Neural cell (in vitro differentiated cells): Measurements from ENCODE around the gene RIPPLY2. TPM values are rescaled to one million over a fixed set of nuclear protein-coding genes. Genes with fewer than 3 reads are reported as not detected.

Experiments
- H2AFZ ChIP-seq: fragments of 200-600, 300-800 bp; sonication (generic), shearing (Covaris generic); 2 replicates; pipeline ENCODE4 v1.6.0; 2014; ENCODE audit warnings: low read depth, mild to moderate bottlenecking, antibody characterized with exemption, low read length, moderate library complexity
- H3F3A ChIP-seq: fragments of 200-600 bp; shearing (Covaris generic); 2 replicates; pipeline ENCODE4 v1.6.1; 2016; ENCODE audit warnings: mild to moderate bottlenecking, moderate library complexity, mixed read lengths, antibody characterized with exemption, low read length; ENCODE audit not compliant: insufficient read depth, poor library complexity, severe bottlenecking
- H3K27ac ChIP-seq: fragments of 200-600, 300-800 bp; sonication (generic), shearing (Covaris generic); 2 replicates; pipeline ENCODE4 v1.5.1; 2014; ENCODE audit warnings: mild to moderate bottlenecking, low read length, moderate library complexity
- H3K27me3 ChIP-seq: fragments of 300-800, 200-600 bp; sonication (generic), shearing (Covaris generic); 2 replicates; pipeline ENCODE4 v1.6.0; 2014; ENCODE audit warnings: mild to moderate bottlenecking, low read depth, low read length, moderate library complexity; ENCODE audit not compliant: insufficient read depth
- H3K36me3 ChIP-seq: fragments of 300-800, 200-600 bp; sonication (generic), shearing (Covaris generic); 2 replicates; pipeline ENCODE4 v1.5.1; 2014; ENCODE audit warnings: mild to moderate bottlenecking, antibody characterized with exemption, low read length, moderate library complexity; ENCODE audit not compliant: insufficient read depth
- H3K4me2 ChIP-seq: fragments of 300-800, 200-600 bp; sonication (generic), shearing (Covaris generic); 2 replicates; pipeline ENCODE4 v1.6.0; 2014; ENCODE audit warnings: mild to moderate bottlenecking, low read length
- H3K4me3 ChIP-seq: fragments of 300-800, 200-600 bp; sonication (generic), shearing (Covaris generic); 2 replicates; pipeline ENCODE4 v1.5.1; 2014; ENCODE audit warnings: mild to moderate bottlenecking, low read length, moderate library complexity
- H3K79me2 ChIP-seq: fragments of 200-600 bp; shearing (Covaris generic); replicated peaks from 2 replicates; pipeline ENCODE4 v1.6.0; 2014; ENCODE audit warnings: mild to moderate bottlenecking, low read length, moderate library complexity; ENCODE audit not compliant: insufficient read depth
- H3K9ac ChIP-seq: fragments of 300-800, 200-600 bp; sonication (generic), shearing (Covaris generic); 2 replicates; pipeline ENCODE4 v1.6.1; 2016; ENCODE audit warnings: mild to moderate bottlenecking, low read length, mixed read lengths
- H3K9me2 ChIP-seq: fragments of 200-600 bp; shearing (Covaris generic); 2 replicates; pipeline ENCODE4 v1.6.1; 2016; ENCODE audit warnings: mild to moderate bottlenecking, low read length, mixed read lengths; ENCODE audit not compliant: insufficient read depth
- H3K9me3 ChIP-seq: fragments of 200-600, 300-800 bp; sonication (generic), shearing (Covaris generic); 2 replicates; pipeline ENCODE4 v1.6.1; 2016; ENCODE audit warnings: mild to moderate bottlenecking, mixed run types, low read length, moderate library complexity, mixed read lengths
- H4K20me1 ChIP-seq: fragments of 200-600 bp; shearing (Covaris generic); 2 replicates; pipeline ENCODE4 v1.6.1; 2016; ENCODE audit warnings: mild to moderate bottlenecking, mixed run types; ENCODE audit not compliant: insufficient read depth
- EP300 ChIP-seq: fragments of 450-650 bp; conservative IDR thresholded peaks from 2 replicates; pipeline ENCODE4 v1.6.1; 2014; ENCODE audit warnings: antibody characterized with exemption, mild to moderate bottlenecking, moderate library complexity; ENCODE audit not compliant: poor library complexity, severe bottlenecking
- EZH2 ChIP-seq: fragments of 200-600, 300-800 bp; shearing (Covaris generic), sonication (generic); IDR thresholded peaks from 2 replicates; pipeline ENCODE4 v1.6.1; 2014; ENCODE audit warnings: antibody characterized with exemption, low read length, borderline replicate concordance, mild to moderate bottlenecking; ENCODE audit not compliant: insufficient read depth, poor library complexity, severe bottlenecking
- MXI1 ChIP-seq: fragments of 450-650 bp; conservative IDR thresholded peaks from 2 replicates; pipeline ENCODE4 v1.6.1; 2014; ENCODE audit warnings: antibody characterized with exemption, mild to moderate bottlenecking; ENCODE audit not compliant: poor library complexity, severe bottlenecking
- POLR2AphosphoS5 ChIP-seq: IDR thresholded peaks from 2 replicates; pipeline ENCODE4 v1.6.1; 2012
- RAD21 ChIP-seq: fragments of 450-650 bp; conservative IDR thresholded peaks from 2 replicates; pipeline ENCODE4 v1.6.1; 2014; ENCODE audit warnings: antibody characterized with exemption, mild to moderate bottlenecking, moderate library complexity
- REST ChIP-seq: IDR thresholded peaks from 2 replicates; pipeline ENCODE4 v1.6.1; 2012; ENCODE audit warnings: borderline replicate concordance
- SMC3 ChIP-seq: fragments of 450-650 bp; conservative IDR thresholded peaks from 2 replicates; pipeline ENCODE4 v1.6.1; 2014; ENCODE audit warnings: antibody characterized with exemption, mild to moderate bottlenecking, moderate library complexity; ENCODE audit not compliant: poor library complexity
- TAF1 ChIP-seq: IDR thresholded peaks from 2 replicates; pipeline ENCODE4 v1.6.1; 2012; ENCODE audit warnings: low read depth
- polyA plus RNA-seq: library from polyadenylated mRNA; depleted of rRNA; stranded (reverse); fragments of >200 nt; gene quantifications from 2 replicates; pipeline ENCODE4 v1.2.3, GENCODE V29; 2014
- TF ChIP-seq, protein P1 (sequence below): fragments of 450-650 bp; IDR thresholded peaks from 2 replicates; pipeline ENCODE4 v1.5.1; 2014; ENCODE audit warnings: antibody characterized with exemption, mild to moderate bottlenecking, moderate library complexity; ENCODE audit not compliant: poor library complexity, severe bottlenecking

The RIPPLY2 gene
- polyA plus RNA-seq, 1 donor from 2014 or later: 3.5 TPM

DNA sequence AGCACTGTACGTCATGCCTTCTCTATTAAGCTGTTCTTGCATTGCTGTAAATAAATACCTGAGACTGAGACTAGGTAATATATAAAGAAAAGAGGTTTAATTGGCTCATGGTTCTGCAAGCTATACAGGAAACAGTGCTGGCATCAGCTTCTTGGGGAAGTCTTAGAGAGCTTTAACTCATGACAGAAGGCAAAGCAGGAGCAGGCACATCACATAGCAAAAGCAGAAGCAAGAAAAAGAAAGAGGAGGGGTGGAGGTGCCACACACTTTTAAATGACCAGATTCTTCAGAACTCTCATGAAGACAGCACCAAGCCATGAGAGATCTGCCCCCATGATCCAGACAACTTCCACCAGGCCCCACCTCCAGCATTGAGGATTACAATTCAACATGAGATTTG is 36.5 kb downstream of the RIPPLY2 start:
- no peaks in the 10 kb centered on the region for H3K79me2 ChIP-seq
- H3F3A ChIP-seq: no peaks in the 10 kb centered on the region
- no peak overlapping the region for H3K9ac ChIP-seq
- no peaks in the 10 kb centered on the region for H3K9me3 ChIP-seq
- H3K36me3 ChIP-seq: peaks cover 2% of the 10 kb centered on the region
- no peak overlapping the region for H2AFZ ChIP-seq
- TF ChIP-seq RAD21 (no peak), REST (no peak), SMC3 (no peak)
- TF ChIP-seq, protein P1, sequence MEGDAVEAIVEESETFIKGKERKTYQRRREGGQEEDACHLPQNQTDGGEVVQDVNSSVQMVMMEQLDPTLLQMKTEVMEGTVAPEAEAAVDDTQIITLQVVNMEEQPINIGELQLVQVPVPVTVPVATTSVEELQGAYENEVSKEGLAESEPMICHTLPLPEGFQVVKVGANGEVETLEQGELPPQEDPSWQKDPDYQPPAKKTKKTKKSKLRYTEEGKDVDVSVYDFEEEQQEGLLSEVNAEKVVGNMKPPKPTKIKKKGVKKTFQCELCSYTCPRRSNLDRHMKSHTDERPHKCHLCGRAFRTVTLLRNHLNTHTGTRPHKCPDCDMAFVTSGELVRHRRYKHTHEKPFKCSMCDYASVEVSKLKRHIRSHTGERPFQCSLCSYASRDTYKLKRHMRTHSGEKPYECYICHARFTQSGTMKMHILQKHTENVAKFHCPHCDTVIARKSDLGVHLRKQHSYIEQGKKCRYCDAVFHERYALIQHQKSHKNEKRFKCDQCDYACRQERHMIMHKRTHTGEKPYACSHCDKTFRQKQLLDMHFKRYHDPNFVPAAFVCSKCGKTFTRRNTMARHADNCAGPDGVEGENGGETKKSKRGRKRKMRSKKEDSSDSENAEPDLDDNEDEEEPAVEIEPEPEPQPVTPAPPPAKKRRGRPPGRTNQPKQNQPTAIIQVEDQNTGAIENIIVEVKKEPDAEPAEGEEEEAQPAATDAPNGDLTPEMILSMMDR: no peak
- no peaks in the 10 kb centered on the region for H4K20me1 ChIP-seq
- no peaks in the 10 kb centered on the region for H3K27me3 ChIP-seq
- no peak overlapping the region for H3K4me3 ChIP-seq
- H3K9me2 ChIP-seq: no peaks in the 10 kb centered on the region
- no peak overlapping the region for H3K27ac ChIP-seq
- no peak overlapping the region for H3K4me2 ChIP-seq

- H3K79me2 ChIP-seq: no peaks in the 10 kb centered on the region
- no peak overlapping the region for H3K4me2 ChIP-seq
- no peaks in the 10 kb centered on the region for H3F3A ChIP-seq
- H3K9me3 ChIP-seq: no peaks in the 10 kb centered on the region
- TF ChIP-seq REST (no peak), SMC3 (no peak), MXI1 (no peak), POLR2AphosphoS5 (no peak), RAD21 (no peak), EP300 (no peak), TAF1 (no peak), EZH2 (no peak)
- TF ChIP-seq, protein P1: no peak
- no peak overlapping the region for H3K27ac ChIP-seq
- H3K9me2 ChIP-seq: no peaks in the 10 kb centered on the region
- no peak overlapping the region for H3K9ac ChIP-seq
- H3K4me3 ChIP-seq: no peak overlapping the region
- no peaks in the 10 kb centered on the region for H4K20me1 ChIP-seq
- no peaks in the 10 kb centered on the region for H3K27me3 ChIP-seq
- peaks cover 3% of the 10 kb centered on the region for H3K36me3 ChIP-seq
- H2AFZ ChIP-seq: no peak overlapping the region
Measured at GRCh38 chr6:83890520-83890919, 37.4 kb downstream of the RIPPLY2 start.
